IPS-NIHi7 (cell line): ENCODE data around the gene SGTA.

ENCODE experiments used
- DNase-seq: peaks from one replicate; pipeline ENCODE4 v3.0.0; 2012; ENCODE audit warnings: mixed read lengths; ENCODE audit errors: extremely low spot score

Gene SGTA

DNA sequence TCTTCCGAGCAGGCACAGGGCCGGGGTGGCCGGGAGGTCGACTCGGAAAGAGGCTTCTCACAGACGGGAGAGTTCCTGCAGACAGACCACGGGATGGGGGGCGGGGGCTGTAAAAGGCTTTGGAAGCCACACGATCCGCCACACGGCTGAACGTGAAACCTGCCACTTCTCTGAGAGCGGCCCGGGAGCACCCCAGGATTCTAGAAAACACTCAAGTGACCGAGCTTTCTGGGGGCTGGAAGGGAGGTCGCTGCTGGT is 27.7 kb downstream of the SGTA start:
- no peak for DNase-seq

DNA sequence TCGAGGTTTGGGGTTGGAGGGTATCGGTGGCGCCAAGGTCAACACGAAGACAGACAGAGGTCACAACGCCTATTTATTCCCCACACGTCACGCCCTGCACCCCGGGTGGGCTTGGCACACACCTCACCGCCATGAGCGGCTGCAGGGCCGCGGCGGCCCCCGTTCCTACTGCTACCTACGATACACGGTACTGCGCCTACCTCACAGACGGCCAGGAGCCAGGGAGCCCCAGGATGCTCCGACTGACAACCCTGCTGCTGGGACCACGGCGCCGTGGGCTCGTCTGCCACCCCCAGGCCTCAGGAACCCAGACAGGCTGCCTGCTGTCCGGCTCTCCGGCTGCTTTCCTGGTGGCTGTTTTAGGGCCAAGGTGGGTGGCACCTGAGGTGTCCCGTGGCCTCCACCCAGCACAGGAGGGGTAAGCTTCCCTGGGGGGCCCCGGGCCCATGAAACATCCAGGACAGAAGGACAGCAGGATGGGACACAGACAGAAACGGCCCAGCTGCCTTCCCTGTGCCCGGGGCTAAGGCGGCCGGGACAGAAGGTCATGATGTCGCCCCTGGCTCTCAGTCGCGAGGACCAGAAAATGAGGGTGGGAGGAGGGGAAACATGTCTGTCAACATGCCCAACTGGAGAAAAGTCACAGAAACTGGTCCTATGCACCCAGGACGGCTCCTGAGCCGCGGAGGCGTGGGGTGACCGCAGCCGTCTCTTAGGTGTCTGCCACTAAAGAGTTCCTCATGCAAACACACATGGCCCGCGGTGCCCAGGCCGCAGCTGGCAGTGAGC is 28.2 kb downstream of the SGTA start:
- DNase-seq, result no peak

DNA sequence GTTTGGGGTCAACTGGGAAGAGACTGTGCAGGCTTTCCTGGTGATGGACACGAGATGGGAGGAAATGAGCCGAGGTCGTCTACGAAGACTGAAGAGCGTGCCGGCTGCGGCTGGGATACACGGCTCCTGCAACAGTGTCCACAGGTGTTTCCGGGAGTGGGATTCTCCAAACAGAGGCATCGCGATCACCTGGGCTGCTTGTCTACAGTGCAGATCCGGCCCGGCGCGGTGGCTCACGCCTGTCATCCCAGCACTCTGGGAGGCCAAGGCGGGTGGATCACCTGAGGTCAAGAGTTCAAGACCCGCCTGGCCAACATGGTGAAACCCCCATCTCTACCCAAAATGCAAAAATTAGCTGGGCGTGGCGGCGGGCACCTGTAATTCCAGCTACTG is 31.6 kb downstream of the SGTA start:
- no peak for DNase-seq

DNA sequence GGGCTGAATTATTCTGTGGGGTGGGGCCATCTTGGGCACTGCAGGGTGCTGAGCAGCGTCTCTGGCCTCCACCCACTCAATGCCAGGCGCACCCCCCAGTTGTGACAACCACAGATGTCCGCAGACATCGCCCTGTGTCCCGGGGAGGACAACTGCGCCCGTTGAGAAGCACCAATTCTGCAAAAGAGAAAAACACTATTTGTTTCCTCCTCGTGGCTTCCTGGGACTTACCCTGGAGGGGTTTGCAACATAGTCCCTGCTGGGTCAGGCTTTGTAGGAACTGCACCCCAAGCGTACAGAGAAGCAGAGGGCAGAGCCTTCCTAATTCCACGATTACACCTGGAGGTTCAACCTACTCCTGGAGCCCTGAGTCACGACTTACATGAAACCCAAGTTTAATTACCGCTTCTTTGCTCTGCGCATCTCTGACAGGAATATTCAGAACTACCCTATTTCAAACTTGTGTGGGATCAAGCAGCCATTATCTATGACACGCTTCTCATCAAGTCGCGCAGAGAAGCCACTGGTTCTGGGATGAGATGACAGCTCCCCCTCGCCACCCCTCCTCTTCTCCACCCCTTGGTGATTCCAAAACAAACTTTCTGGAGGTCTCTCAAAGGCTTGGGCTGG is 32.1 kb downstream of the SGTA start:
- DNase-seq, result no peak

DNA sequence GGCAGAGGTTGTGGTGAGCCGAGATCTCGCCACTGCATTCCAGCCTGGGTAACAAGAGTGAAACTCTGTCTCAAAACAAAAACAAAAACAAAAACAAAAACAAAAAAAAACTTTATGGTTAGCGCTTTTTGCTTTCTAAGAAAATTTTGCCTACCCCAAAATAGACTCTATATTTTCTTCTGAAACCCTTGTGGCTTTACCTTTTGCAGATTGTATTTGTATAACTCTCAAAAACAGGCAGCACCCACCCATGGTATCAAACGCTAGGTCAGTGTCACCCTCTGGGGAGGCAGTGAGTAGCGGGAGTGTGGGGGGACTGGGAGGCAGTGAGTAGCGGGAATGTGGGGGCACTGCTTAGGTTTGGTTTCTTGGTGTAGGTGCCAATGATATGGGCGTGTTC is 35.7 kb downstream of the SGTA start:
- DNase-seq, result no peak

DNA sequence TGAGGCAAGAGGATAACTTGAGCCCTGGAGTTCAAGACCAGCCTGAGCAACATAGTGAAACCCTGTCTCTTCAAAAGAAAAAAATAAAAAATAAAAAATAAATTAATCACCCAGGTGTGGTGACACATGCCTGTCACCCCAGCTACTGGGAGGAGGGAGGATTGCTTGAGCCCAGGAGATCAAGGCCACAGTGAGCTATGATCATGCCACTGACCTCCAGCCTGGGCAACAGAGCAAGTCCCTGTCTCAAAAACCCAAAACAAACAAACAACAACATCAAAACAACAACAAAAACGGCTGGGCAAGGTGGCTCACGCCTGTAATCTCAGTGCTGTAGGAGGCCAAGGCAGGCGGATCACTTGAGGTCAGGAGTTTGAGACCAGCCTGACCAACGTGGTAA is 39.0 kb downstream of the SGTA start:
- no peak for DNase-seq

DNA sequence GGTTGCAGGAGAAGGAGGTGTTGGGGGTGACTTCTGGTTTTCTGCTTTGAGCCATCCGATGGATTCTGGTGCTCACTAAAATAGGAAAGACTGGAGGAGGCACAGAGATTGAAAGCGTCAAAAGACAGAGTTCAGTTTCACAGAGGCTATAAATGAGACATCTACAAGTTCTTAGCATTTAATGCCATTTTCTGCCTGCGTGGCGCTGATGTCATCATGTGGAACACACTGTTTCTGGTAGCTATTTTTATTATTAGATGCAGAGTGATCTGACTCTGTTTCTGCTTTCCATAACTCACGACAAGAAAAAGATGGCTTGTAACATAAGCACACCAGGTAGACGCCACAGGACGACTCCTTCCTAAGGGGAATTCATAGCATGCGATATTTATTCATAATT is 40.0 kb downstream of the SGTA start:
- DNase-seq, result no peak

DNA sequence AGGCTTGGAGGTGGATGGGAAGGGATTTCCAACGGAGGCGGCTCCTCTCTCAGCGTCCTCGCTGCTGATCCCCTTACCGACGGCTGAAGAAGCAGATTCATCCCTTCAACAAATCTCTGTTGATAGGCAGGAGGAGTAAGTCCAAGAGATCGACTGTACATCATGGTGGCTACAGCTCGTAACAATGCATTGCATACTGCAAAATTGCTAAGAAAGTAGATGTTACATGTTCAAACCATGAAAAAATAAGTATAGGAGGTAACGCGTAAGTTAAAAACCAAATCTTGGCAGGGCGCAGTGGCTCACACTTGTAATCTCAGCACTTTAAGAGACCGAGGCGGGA is 42.8 kb downstream of the SGTA start:
- DNase-seq, result no peak

DNA sequence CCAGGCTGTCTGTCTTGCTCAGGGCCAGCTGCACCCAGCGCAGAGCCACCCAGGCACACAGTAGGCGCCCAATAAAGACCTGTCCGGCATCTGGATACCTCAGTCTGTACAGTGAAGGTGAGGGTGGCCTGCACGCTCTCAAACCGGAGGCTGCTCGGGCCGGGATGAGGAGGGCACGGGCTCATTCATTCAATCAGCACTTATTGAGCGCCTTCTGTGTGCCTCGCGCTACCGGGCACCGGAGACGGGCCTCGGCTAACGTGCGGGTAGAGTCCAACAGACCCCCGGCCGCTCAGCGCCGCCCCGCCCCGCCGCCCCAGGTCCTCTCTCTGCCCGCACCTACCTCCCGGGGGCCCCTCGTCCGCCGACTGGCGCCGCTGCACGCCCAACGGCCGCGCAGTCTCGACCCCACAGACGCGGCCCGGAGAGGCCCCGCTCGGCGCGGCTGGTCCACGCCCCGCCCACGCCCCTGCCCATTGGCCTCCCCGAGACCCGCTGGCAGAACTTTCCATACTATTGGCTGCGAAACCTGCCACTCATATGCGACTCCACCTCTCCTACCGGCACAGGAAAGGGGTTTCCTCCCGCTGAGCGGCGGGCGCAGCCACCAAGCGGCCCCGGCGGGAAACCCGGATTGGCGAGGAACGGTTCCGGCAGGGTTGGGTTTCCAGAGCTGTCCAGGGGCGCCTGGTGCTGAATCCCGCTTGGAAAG is 43.3 kb downstream of the SGTA start, which contains the start of gene SLC39A3:
Gene SLC39A3, minus strand, starts transcription at position 416 of the 712 bp plus-strand sequence. CDS start 2,760 bp downstream, outside the sequence.
- peak; percentile 100 for DNase-seq

DNA sequence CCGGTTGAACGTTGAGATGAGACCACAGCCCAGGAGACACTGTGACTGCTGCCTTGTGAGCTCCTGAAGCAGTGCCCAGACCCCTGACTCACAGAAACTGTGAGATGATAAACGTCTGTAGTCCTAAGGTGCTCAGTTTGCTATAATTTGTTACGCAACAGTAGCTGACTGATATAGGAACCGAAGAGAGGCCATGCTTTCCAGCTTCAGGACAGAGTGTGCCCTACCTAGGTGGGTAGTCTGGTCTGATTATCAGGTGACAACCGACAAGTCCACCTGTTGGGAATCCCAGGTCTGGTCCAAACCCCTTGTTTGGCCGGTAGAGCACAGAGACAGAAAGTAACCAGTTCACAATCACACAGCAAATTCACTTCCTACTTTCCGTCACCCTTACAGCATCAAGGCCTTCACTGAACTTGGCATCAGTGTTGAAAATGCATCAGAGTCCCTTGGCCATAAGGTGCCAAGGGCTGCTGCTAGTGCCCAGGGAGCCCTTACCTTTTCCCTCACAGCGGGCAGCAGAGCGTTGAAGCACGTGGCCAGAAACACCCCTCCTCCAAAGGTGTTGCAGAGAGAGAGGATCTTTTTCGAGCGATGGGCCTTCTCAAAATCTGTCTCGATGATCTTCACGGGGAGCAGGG is 46.4 kb downstream of the SGTA start:
- no peak for DNase-seq

DNA sequence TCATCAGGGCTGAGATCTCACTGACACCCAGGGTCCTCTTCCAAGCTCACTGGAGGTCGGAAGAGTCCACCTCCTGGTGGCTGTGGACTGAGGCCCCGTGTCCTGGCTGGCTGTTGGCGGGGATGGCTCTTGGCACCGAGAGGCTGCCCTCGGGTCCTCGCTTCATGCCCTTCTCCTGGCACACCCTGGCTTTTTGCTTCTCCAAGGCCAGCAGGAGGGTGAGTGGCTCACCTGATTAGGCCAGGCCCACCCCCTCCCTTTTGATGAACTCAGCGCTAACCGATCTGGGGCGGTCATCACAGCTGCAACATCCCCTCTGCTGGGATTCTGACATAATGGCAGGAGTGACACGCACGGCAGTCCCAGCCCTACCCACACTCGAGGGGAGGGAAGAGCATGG is 47.7 kb downstream of the SGTA start:
- no peak for DNase-seq

DNA sequence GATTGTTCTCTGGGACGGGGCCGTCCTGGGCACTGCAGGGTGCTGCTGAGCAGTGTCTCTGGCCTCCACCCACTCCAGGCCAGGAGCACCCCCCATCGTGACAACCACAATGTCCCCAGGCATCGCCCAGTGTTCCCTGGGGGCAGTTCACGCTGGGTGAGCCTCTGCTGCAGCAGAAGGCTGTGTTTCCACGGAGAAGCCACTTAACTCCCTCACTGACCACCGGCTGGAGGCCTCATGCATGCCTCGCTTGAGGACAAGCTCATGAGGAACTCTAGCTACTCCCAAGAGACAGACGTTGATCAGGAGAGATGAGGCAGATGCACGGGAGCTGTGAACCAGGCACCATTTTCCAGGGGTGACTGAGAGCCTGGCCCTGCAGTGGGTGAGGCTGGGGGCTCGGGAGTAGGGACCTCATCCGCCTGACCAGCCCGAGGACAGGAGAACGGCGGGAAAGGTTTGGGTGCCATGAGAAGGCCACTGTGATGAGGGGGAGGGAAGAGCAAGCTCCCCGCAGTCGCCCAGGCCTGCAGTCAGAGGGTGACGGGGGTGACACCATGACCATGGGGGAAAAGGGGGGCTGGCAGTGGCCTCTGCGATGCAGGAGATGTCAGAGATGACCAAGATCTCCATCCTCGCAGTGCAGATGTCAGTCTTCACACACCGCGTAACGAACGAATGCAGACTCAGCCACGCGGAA is 48.3 kb downstream of the SGTA start:
- DNase-seq, result no peak

DNA sequence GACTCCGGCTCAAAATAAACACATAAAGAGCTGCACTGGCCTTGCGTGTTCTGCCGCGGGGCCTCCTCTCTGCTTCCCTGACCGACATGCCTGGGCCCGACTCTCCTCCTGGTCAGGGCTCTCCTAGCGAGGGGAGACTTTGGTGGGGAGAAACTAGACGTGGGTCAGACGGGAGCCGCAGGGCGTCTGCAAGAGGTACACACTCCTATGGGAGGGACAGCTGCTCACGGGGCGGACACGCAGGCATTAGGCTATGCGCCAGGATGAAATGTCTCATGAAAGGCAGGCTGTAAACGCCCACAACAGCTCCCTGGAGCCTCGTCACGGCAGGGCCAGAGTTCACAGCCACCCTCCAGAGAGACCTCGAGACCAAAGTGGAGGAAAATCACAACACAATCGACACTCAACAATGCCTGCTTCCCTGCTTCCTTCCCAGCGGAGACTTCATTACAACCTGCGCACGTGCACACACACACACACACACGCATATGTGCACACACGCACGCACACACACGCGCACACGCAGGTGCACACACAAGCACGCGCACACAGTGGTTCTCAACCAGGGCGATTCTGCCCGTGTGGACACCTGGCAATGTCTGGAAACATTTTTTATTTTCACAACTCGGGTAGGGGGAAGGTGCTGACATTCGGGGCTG is 49.0 kb downstream of the SGTA start:
- no peak for DNase-seq

DNA sequence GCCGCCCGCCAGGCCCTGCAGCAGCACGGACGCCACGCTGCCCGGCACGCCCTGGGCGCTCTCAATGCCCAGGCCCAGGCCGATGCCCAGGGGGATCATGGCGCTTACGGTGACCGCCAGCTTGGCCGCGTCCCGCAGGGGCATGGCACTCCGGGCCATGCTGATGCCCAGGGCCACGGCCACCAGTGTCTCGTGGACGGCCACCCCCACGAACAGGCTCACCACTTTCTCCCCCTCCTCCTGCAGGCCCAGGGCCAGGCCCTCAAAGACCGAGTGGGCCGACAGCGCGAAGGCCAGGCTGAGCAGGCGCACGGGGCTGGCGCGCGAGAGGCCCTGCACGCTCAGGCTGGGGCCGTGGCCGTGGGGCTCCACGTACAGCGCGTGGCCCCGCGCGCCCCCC is 50.2 kb downstream of the SGTA start:
- DNase-seq, result no peak

DNA sequence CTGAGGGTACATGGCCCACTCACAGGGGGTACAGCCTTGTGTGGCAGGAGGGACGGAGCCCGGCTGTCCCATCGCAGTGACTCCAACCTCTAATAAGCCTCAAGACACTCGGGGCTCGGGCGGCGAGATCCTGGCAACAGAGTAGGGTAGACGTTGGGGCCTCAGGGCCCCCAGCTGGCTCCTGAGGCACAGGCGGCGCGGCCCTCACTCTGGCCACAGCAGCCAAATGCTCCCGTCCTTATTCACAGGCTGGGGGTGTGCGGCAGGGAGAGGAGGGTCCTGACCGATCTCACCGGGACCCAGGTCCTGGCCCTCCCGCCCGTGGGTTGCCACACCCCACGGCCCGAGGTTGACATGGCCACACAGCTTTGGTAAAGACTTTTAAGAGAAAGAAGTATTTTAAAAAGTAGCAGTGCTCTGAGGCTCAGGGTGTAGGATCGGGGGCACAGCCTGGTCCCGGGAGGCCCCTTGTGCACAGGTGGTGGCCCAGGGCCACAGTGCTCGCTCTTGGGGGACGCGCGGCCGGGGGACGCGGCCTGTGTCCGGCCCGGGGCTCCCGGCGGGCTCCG is 50.8 kb downstream of the SGTA start:
- DNase-seq, result no peak

DNA sequence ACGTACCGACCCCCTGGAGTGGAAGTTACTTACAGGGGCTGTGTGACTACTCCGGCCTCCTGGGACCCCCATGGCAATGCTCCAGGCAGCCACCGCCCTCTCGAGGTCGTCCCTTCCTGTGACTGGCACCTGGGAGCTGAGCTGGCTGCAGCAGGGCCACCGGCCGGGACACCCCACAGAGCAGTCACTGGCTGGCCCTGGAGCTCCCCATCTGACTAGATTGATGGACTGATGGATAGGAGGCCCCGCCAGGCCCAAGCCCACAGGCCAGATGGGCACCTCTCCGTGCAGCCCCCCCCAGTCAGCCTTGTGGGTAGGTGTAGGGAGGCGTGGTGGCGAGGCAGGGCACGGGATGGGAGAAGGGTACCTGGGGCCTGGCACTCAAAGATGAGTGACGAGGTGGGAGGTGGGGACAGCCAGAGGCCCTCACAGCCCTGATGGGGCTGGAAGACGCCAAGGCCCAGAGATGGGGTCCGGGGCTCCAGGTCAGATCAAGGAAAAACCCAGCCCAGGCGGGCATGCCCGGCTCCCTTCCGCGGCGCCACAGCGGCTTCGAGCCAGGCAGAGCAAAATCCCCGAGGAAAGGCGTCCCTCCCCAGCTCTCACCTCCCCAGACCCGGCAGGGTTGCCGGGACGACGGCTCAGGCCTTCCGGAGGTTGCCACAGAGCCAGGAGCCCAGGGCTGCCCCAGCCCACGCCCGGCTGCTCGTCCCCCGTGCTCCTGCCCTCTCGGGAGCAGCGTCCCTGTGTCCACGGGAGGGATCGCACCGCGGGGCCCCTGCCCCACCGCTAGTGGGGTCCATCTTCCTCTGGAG is 51.7 kb downstream of the SGTA start:
- no peak for DNase-seq

DNA sequence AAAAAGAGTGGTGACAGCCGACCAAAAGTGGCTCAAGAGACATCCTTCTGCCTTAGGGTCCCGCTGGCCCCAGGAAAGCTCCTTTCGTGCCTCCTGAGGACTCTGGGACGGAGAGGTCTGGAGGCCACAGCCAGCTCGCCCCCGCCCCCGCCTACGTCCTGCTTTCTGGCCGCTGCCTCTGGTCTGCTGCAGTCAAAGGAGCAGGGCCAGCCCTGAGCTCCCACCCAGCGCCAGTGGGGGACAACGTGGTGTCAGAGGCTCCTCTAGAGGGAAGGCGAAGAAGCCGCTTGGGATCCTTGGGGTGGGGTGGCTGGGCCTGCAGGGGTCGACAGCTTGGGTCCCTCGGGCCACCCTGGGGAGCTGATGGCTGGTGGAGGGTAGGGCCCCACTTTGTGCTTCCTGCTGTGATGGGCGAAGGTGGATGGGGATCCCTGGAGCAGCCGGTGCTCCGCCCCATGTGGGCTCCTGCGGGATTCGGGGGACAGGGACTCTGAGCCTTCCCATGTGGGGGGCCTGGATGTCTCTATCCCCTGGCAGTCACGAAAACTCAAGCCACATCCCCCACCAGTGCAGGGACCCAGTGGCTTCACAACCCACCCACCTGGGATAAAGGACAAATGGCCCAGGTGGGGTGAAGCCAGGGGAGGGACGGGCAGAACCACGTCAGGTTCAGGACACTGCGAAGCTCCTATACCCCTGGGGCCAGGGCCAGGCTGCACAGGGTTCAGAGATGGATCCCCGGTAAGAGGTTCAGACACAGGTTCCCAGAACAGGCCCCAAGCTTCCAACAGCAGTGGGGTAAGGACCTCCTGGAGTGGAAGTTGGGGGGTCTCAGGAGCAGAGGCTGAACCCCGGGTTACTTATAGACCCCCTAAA is 52.9 kb downstream of the SGTA start:
- no peak for DNase-seq

DNA sequence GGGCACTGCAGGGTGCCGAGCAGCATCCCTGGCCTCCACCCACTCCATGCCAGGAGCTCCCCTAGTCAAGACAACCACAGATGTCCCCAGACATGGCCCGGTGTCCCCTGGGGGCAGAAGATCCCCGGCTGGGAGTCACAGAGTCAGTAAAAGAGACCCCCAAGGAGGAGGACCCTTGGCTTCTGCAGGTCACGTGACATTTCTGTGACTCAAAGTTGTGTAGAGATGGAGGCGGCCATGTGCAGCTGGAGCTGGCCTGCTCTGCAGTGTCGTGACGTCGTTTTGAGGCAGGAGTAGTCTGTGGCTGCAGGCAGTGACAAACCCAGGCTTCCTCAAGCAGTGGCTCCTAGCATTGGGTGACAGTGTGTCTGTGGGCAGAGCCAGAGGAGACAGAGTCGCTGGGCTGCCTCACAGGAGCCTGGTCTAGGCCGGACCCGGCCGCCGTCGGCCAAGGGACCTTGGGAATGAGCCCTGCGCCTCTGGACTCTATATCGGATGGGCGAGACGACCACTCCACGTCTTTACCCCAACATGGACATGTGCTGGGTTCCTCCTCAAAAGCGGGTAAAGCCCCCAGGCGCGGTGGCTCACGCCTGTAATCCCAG is 54.2 kb downstream of the SGTA start:
- DNase-seq, result no peak

DNA sequence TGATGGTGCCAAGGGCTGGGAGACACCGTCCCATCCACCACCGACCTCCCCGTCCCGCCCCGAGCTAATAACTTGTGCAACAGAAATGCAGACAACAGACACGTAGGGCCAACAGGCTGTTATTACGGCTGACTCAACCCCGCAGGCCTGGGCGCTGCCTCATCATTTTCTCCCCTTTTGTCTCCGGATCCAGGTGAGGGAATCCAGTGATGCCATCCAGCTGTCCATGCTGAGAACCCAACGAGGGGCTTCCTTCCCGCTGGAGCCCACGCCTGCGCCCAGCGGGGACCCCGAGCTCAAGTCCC is 55.5 kb downstream of the SGTA start:
- no peak for DNase-seq
